Skin epidermis (tissue), 12 donors: ENCODE data around the gene RALY.
A peak's percentile ranks its signal among the peaks of the same experiment; 100 is the strongest.

ENCODE experiments used
- H3K27ac ChIP-seq, 21 experiments: fragments of 200-600 bp; sonication (generic) in 11 of 21; one replicate each; pipeline ENCODE4 v1.5.0; 2020; ENCODE audit warnings: mild to moderate bottlenecking in 3 of 21, inconsistent platforms in 2 of 21, moderate library complexity in 2 of 21
- H3K4me3 ChIP-seq, 7 experiments: fragments of 200-600 bp; sonication (generic) in 2 of 7; one replicate each; pipeline ENCODE4 v1.5.0; 2020; ENCODE audit warnings: inconsistent platforms in 2 of 7, mild to moderate bottlenecking in 2 of 7, moderate library complexity in 1 of 7

The RALY gene

GRCh38 chr20:34069341-34070078 lies 75.8 kb downstream of the RALY start:
- H3K4me3 ChIP-seq: no peak overlapping the region
- no peak overlapping the region for H3K27ac ChIP-seq

- H3K27ac ChIP-seq: no peak overlapping the region
- no peak overlapping the region for H3K4me3 ChIP-seq
These were observed 76.3 kb downstream of the RALY start for GRCh38 chr20:34070079-34070439.

GRCh38 chr20:34070859-34071258 lies 77.1 kb downstream of the RALY start:
- Histone ChIP-seq H3K27ac (no peak overlapping the region), H3K4me3 (no peak overlapping the region)

- H3K27ac ChIP-seq: no peak overlapping the region
These were observed 78.4 kb downstream of the RALY start for GRCh38 chr20:34072076-34072475.

GRCh38 chr20:34072778-34073177 lies 79.1 kb downstream of the RALY start:
- no peak overlapping the region for H3K27ac ChIP-seq
- H3K4me3 ChIP-seq: no peak overlapping the region

More at GRCh38 chr20:34072076-34072475, 78.4 kb downstream of the RALY start:
- no peak overlapping the region for H3K4me3 ChIP-seq

GRCh38 chr20:34074101-34074760 lies 80.5 kb downstream of the RALY start:
- Histone ChIP-seq H3K4me3 (no peak overlapping the region), H3K27ac (no peak overlapping the region)

GRCh38 chr20:34075647-34076046 lies 81.9 kb downstream of the RALY start:
- Histone ChIP-seq H3K27ac (no peak overlapping the region), H3K4me3 (no peak overlapping the region)

- H3K4me3 ChIP-seq: no peak overlapping the region
- H3K27ac ChIP-seq: no peak overlapping the region
These were observed 83.2 kb downstream of the RALY start for GRCh38 chr20:34076952-34077351.

GRCh38 chr20:34078540-34078939 lies 84.8 kb downstream of the RALY start:
- Histone ChIP-seq H3K27ac (no peak overlapping the region), H3K4me3 (no peak overlapping the region)

- no peak overlapping the region for H3K27ac ChIP-seq
- no peak overlapping the region for H3K4me3 ChIP-seq
These were observed 86.1 kb downstream of the RALY start for GRCh38 chr20:34079818-34080217.

GRCh38 chr20:34082232-34082887 lies 88.6 kb downstream of the RALY start:
- Histone ChIP-seq H3K4me3 (no peak overlapping the region), H3K27ac (peak overlapping the region in 9 of 21 experiments; percentile 12 to 62 (median 32))

- H3K27ac ChIP-seq: peak overlapping the region in 9 of 21 experiments; percentile 12 to 62 (median 32)
- H3K4me3 ChIP-seq: no peak overlapping the region
These were observed 89.4 kb downstream of the RALY start for GRCh38 chr20:34083137-34083536.

GRCh38 chr20:34083781-34084180 lies 90.1 kb downstream of the RALY start:
- H3K4me3 ChIP-seq: no peak overlapping the region
- H3K27ac ChIP-seq: peak overlapping the region in 5 of 21 experiments; percentile 12 to 57 (median 29)

GRCh38 chr20:34084227-34084923 lies 90.7 kb downstream of the RALY start:
- H3K27ac ChIP-seq: peak overlapping the region in 2 of 21 experiments; percentile 20 to 57

GRCh38 chr20:34085544-34086040 lies 91.9 kb downstream of the RALY start:
- Histone ChIP-seq H3K27ac (no peak overlapping the region), H3K4me3 (no peak overlapping the region)

More at GRCh38 chr20:34084227-34084923, 90.7 kb downstream of the RALY start:
- no peak overlapping the region for H3K4me3 ChIP-seq

- H3K4me3 ChIP-seq: no peak overlapping the region
- no peak overlapping the region for H3K27ac ChIP-seq
These were observed 94.8 kb downstream of the RALY start for GRCh38 chr20:34088305-34089174.

- no peak overlapping the region for H3K27ac ChIP-seq
These were observed 95.4 kb downstream of the RALY start for GRCh38 chr20:34089175-34089479.

GRCh38 chr20:34089655-34090345 lies 96.1 kb downstream of the RALY start:
- Histone ChIP-seq H3K4me3 (no peak overlapping the region), H3K27ac (peak overlapping the region in 4 of 21 experiments; percentile 13 to 49 (median 20))

More at GRCh38 chr20:34089175-34089479, 95.4 kb downstream of the RALY start:
- H3K4me3 ChIP-seq: no peak overlapping the region

GRCh38 chr20:34090645-34091044 lies 96.9 kb downstream of the RALY start:
- Histone ChIP-seq H3K4me3 (no peak overlapping the region), H3K27ac (no peak overlapping the region)
